ENCODE results near the gene AVPR2. TPM values are rescaled to one million over a fixed set of nuclear protein-coding genes. Genes with fewer than 3 reads are reported as not detected.

The AVPR2 gene
- total and polyA plus RNA-seq, 2 donors (not counting 1 experiment from before 2014, with no cell fraction given), result 0.12 TPM; not detected in 1

DNA sequence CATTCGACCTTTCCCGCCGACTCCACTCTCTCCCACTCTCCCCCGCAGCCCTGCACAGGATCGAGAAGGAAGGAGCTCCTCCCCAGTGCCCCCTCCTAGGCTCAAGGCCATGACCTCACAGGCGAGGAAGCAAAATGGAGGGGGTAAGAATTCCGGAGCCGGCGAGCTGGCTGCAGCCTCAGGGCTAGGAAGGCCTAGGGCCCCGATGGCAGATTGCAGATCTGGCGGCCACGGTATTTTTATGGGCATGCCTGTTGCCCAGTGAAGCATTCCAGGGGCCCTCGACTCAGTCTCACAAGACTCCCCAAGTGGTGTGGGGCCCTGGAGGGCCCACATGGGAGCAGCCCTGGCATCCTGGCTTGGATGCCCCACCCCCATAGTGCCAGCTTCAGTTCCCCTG, 17.6 kb upstream of the AVPR2 start:
- H3K79me2 ChIP-seq (ENCODE audit: control insufficient read depth, insufficient read depth, low read length), result no peaks in the 10 kb centered on the region
- peaks cover 0 to 3% (median 0%) of the 10 kb centered on the region in 3 donors for H3K9me3 ChIP-seq (ENCODE audit: control extremely low read depth in 1 of 3, control insufficient read depth in 2 of 3, insufficient read depth in 1 of 3, low read length in 2 of 3)
- no peaks in the 10 kb centered on the region for H4K20me1 ChIP-seq (ENCODE audit: control insufficient read depth, insufficient read depth, low read length, poor library complexity, severe bottlenecking)
- H3K36me3 ChIP-seq (replicated peaks in 1 of 2; ENCODE audit: control extremely low read depth in 1 of 2, control insufficient read depth in 1 of 2, extremely low read depth in 1 of 2, insufficient read depth in 2 of 2, low read length in 1 of 2), result no peaks in the 10 kb centered on the region
- H3K9me3 Mint-ChIP-seq (ENCODE audit: insufficient read depth), result no peaks in the 10 kb centered on the region
- no CpG with 5 or more reads among the region's 13 CpGs for WGBS (ENCODE audit: insufficient coverage)
- H3K4me3 Mint-ChIP-seq, result peak overlapping the region; percentile 26
- H3K9ac ChIP-seq (ENCODE audit: low read length), result no peak overlapping the region
- H3K27ac ChIP-seq (ENCODE audit: low read length in 2 of 2), result no peak overlapping the region
- TF ChIP-seq CTCF (IDR thresholded peaks at IDR 0.05) (no peak), EZH2 (IDR thresholded peaks at IDR 0.05; ENCODE audit: borderline replicate concordance, insufficient read depth, low read depth, low read length, poor library complexity, severe bottlenecking) (no peak)
- peak overlapping the region; percentile 74 for H3K4me2 ChIP-seq (replicated peaks; ENCODE audit: low read depth, low read length, poor library complexity, severe bottlenecking)
- ATAC-seq (ENCODE audit: low read depth) (no peak), DNase-seq (no peak)
- H3K27me3 Mint-ChIP-seq, result peaks cover 6% of the 10 kb centered on the region
- intact Hi-C loops (cut with micrococcal nuclease), result loop anchor here (5.0 kb wide), 1 partner anchor 40 kb away; the partner anchor contains the start of gene ARHGAP4
- H3K27ac Mint-ChIP-seq, result no peak overlapping the region
- ChIA-PET CTCF (interaction anchor here (1.1 to 1.3 kb wide), 2 partner anchors 14 to 60 kb away, joined by 4 to 5 read pairs; no protein-coding TSS in a partner anchor), POLR2A (interaction anchor here (1.2 to 1.8 kb wide), 3 partner anchors 14 to 40 kb away, joined by 3 to 5 read pairs (median 3); partner anchors contain the start of gene ARHGAP4)
- no peak overlapping the region for H2AFZ ChIP-seq (ENCODE audit: insufficient read depth, low read depth, low read length, poor library complexity, severe bottlenecking)
- H3K4me1 Mint-ChIP-seq, result peaks cover 24% of the 10 kb centered on the region
- H3K4me1 ChIP-seq (ENCODE audit: control insufficient read depth in 2 of 2, insufficient read depth in 2 of 2, low read length in 2 of 2), result peaks cover 40 to 44% of the 10 kb centered on the region in 2 donors
- H3K4me3 ChIP-seq (ENCODE audit: control extremely low read depth in 1 of 5, extremely low read depth in 1 of 5, insufficient read depth in 1 of 5, low read depth in 2 of 5, low read length in 4 of 5), result no peak overlapping the region
- peaks cover 0 to 24% (median 11%) of the 10 kb centered on the region in 4 experiments for H3K27me3 ChIP-seq (replicated peaks in 1 of 4; ENCODE audit: control extremely low read depth in 1 of 4, control insufficient read depth in 3 of 4, insufficient read depth in 4 of 4, low read length in 3 of 4)

DNA sequence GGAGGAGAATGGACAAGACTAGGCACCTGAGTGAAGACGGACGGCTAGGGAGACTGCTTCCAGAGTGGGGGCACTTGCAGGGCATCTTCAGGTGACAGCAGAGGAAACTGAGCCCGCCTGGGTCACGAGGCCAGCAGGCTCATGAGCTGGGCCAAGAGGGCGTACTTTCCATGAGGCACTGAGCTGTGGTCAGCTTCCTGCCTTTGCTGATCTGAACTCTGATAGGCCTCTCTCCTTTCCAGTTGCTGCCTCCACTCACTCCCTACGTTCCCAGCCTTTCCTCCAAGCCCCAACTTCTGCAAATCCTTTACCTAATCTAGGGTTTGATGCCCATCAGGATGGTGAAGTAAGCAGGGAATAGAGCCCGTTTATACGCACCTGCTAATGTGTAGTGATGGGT, 17.1 kb upstream of the AVPR2 start:
- Histone ChIP-seq H4K20me1 (ENCODE audit: control insufficient read depth, insufficient read depth, low read length, poor library complexity, severe bottlenecking) (no peaks in the 10 kb centered on the region), H3K4me2 (replicated peaks; ENCODE audit: low read depth, low read length, poor library complexity, severe bottlenecking) (no peak overlapping the region), H3K27me3 (replicated peaks in 1 of 4; ENCODE audit: control extremely low read depth in 1 of 4, control insufficient read depth in 3 of 4, insufficient read depth in 4 of 4, low read length in 3 of 4) (peaks cover 0 to 24% (median 11%) of the 10 kb centered on the region in 4 experiments), H3K36me3 (replicated peaks in 1 of 2; ENCODE audit: control extremely low read depth in 1 of 2, control insufficient read depth in 1 of 2, extremely low read depth in 1 of 2, insufficient read depth in 2 of 2, low read length in 1 of 2) (no peaks in the 10 kb centered on the region), H3K9ac (ENCODE audit: low read length) (no peak overlapping the region), H3K79me2 (ENCODE audit: control insufficient read depth, insufficient read depth, low read length) (no peaks in the 10 kb centered on the region), H3K9me3 (ENCODE audit: control extremely low read depth in 1 of 3, control insufficient read depth in 2 of 3, insufficient read depth in 1 of 3, low read length in 2 of 3) (peaks cover 0 to 3% (median 0%) of the 10 kb centered on the region in 3 donors), H3K4me1 (ENCODE audit: control insufficient read depth in 2 of 2, insufficient read depth in 2 of 2, low read length in 2 of 2) (peaks cover 40 to 44% of the 10 kb centered on the region in 2 donors), H2AFZ (ENCODE audit: insufficient read depth, low read depth, low read length, poor library complexity, severe bottlenecking) (no peak overlapping the region), H3K4me3 (ENCODE audit: control extremely low read depth in 1 of 5, extremely low read depth in 1 of 5, insufficient read depth in 1 of 5, low read depth in 2 of 5, low read length in 4 of 5) (no peak overlapping the region), H3K27ac (ENCODE audit: low read length in 2 of 2) (no peak overlapping the region)
- CTCF ChIA-PET, result interaction anchor here (1.1 to 1.3 kb wide), 2 partner anchors 13 to 60 kb away, joined by 4 to 5 read pairs; no protein-coding TSS in a partner anchor
- Mint-ChIP-seq H3K4me3 (peak overlapping the region; percentile 48), H3K27ac (no peak overlapping the region), H3K4me1 (peaks cover 23% of the 10 kb centered on the region), H3K27me3 (peaks cover 4% of the 10 kb centered on the region), H3K9me3 (ENCODE audit: insufficient read depth) (no peaks in the 10 kb centered on the region)
- ATAC-seq (ENCODE audit: low read depth) (no peak), DNase-seq (no peak)
- POLR2A ChIA-PET, result interaction anchor here (1.2 kb wide), 1 partner anchor 39 kb away, joined by 3 read pairs; no protein-coding TSS in a partner anchor
- 100% methylated on average over 2 of the region's 8 CpGs for WGBS (ENCODE audit: insufficient coverage)
- intact Hi-C loops (cut with micrococcal nuclease), result loop anchor here (5.0 kb wide), 1 partner anchor 40 kb away; the partner anchor contains the start of gene ARHGAP4
- TF ChIP-seq EZH2 (IDR thresholded peaks at IDR 0.05; ENCODE audit: borderline replicate concordance, insufficient read depth, low read depth, low read length, poor library complexity, severe bottlenecking) (no peak), CTCF (IDR thresholded peaks at IDR 0.05) (no peak)
